OCI-LY1 (cell line): ENCODE results near the gene OGDHL.

Source experiments
- EZH2 ChIP-seq: fragments of 200-600 bp; sonication (generic), shearing (Covaris generic); IDR thresholded peaks from 2 replicates; pipeline ENCODE4 v1.8.0; 2017; ENCODE audit warnings: borderline replicate concordance, mixed run types, mild to moderate bottlenecking, antibody characterized with exemption, low read length, moderate library complexity, mixed read lengths
- TF ChIP-seq, protein P1 (sequence below): fragments of 200-600 bp; sonication (generic), shearing (Covaris generic); IDR thresholded peaks from 2 replicates; pipeline ENCODE4 v1.5.1; 2017; ENCODE audit warnings: mild to moderate bottlenecking, antibody characterized with exemption, low read length, moderate library complexity, mixed read lengths

- TF ChIP-seq, protein P1, sequence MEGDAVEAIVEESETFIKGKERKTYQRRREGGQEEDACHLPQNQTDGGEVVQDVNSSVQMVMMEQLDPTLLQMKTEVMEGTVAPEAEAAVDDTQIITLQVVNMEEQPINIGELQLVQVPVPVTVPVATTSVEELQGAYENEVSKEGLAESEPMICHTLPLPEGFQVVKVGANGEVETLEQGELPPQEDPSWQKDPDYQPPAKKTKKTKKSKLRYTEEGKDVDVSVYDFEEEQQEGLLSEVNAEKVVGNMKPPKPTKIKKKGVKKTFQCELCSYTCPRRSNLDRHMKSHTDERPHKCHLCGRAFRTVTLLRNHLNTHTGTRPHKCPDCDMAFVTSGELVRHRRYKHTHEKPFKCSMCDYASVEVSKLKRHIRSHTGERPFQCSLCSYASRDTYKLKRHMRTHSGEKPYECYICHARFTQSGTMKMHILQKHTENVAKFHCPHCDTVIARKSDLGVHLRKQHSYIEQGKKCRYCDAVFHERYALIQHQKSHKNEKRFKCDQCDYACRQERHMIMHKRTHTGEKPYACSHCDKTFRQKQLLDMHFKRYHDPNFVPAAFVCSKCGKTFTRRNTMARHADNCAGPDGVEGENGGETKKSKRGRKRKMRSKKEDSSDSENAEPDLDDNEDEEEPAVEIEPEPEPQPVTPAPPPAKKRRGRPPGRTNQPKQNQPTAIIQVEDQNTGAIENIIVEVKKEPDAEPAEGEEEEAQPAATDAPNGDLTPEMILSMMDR: no peak
- no peak for TF ChIP-seq EZH2
These were observed 10.2 kb downstream of the OGDHL start for GRCh38 chr10:49751636-49752510.
